ENCODE measurements around the gene SCYL3.

- TF ChIP-seq, protein P1, sequence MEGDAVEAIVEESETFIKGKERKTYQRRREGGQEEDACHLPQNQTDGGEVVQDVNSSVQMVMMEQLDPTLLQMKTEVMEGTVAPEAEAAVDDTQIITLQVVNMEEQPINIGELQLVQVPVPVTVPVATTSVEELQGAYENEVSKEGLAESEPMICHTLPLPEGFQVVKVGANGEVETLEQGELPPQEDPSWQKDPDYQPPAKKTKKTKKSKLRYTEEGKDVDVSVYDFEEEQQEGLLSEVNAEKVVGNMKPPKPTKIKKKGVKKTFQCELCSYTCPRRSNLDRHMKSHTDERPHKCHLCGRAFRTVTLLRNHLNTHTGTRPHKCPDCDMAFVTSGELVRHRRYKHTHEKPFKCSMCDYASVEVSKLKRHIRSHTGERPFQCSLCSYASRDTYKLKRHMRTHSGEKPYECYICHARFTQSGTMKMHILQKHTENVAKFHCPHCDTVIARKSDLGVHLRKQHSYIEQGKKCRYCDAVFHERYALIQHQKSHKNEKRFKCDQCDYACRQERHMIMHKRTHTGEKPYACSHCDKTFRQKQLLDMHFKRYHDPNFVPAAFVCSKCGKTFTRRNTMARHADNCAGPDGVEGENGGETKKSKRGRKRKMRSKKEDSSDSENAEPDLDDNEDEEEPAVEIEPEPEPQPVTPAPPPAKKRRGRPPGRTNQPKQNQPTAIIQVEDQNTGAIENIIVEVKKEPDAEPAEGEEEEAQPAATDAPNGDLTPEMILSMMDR (conservative IDR thresholded peaks at IDR 0.05) = no peak
- no peak for TF ChIP-seq EZH2 (IDR thresholded peaks at IDR 0.05; ENCODE audit: low read depth)
Measured at GRCh38 chr1:169821500-169821899, 72.2 kb downstream of the SCYL3 start.

Measured in PC-9 (cell line).